Mesodermal cell (in vitro differentiated cells): ENCODE results near the gene MGMT.

ENCODE experiments used
- H3K27ac ChIP-seq: 2 replicates; pipeline ENCODE4 v1.7.0; 2013; ENCODE audit warnings: mild to moderate bottlenecking, low read depth, low read length, moderate library complexity; ENCODE audit not compliant: severe bottlenecking
- H3K36me3 ChIP-seq: 2 replicates; pipeline ENCODE4 v1.7.1; 2013; ENCODE audit warnings: mild to moderate bottlenecking, low read length, moderate library complexity; ENCODE audit not compliant: control insufficient read depth, insufficient read depth
- H3K4me1 ChIP-seq: one replicate; pipeline ENCODE4 v1.7.1; 2013; ENCODE audit warnings: mild to moderate bottlenecking, low read length; ENCODE audit not compliant: insufficient read depth, control insufficient read depth, poor library complexity, severe bottlenecking
- H3K4me3 ChIP-seq: 2 replicates; pipeline ENCODE4 v1.7.0; 2013; ENCODE audit warnings: low read length, control low read depth, mild to moderate bottlenecking; ENCODE audit not compliant: insufficient read depth, poor library complexity, severe bottlenecking; ENCODE audit errors: extremely low read depth
- H3K9me3 ChIP-seq: 2 replicates; pipeline ENCODE4 v1.7.1; 2013; ENCODE audit warnings: mild to moderate bottlenecking, low read length, moderate library complexity; ENCODE audit not compliant: control insufficient read depth
- WGBS, 2 experiments: methylation state at CpG; one replicate each; pipeline ENCODE4 v1.1.5; 2013; ENCODE audit warnings: missing lambda C conversion rate in 2 of 2; ENCODE audit not compliant: insufficient coverage in 2 of 2; 5-methylcytosine and 5-hydroxymethylcytosine counted together

MGMT gene

DNA sequence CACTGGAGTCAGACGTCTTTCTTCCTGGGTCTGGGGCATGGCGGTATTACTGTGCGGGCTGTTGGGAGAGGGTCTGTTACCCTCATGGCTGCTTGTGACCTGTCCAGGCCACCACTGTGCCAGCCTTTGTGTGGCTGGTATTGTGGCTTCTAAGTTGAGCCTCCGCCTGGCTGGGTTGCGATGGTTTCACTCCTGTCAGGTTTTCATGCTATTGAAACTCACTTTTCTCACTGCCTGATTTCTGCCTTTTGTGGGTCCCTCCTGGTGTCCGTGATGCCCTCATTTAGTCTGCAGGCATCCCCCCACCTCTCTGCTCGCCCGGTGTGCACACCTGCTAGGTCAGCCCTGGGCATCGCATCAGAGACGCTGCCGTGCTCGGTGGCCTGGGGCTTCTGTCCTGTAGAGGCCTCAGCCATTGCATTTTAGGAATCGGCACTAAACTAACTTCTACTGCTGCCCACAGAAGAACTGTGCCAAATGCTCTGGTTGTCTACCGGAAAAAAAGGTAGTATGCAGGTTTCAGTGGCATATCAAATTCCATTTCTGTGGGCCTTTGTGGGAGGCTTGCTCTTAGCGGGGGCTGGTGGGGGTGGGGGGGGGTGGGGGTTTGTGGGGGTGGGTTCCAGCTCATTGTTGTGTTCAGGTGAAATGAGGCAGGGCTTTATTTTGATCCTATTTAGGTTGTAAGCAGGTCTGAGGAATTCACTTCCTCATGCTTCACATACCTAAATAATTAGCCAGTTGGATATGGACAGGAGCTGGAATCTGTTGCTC is 64.3 kb downstream of the MGMT start:
- Histone ChIP-seq H3K9me3 (no peaks in the 10 kb centered on the region), H3K4me1 (peaks cover 17% of the 10 kb centered on the region), H3K36me3 (no peaks in the 10 kb centered on the region), H3K4me3 (no peak overlapping the region), H3K27ac (peak overlapping the region; percentile 68)
- WGBS, 2 experiments: 95 to 98% methylated on average over 9 to 11 of the region's 15 CpGs

DNA sequence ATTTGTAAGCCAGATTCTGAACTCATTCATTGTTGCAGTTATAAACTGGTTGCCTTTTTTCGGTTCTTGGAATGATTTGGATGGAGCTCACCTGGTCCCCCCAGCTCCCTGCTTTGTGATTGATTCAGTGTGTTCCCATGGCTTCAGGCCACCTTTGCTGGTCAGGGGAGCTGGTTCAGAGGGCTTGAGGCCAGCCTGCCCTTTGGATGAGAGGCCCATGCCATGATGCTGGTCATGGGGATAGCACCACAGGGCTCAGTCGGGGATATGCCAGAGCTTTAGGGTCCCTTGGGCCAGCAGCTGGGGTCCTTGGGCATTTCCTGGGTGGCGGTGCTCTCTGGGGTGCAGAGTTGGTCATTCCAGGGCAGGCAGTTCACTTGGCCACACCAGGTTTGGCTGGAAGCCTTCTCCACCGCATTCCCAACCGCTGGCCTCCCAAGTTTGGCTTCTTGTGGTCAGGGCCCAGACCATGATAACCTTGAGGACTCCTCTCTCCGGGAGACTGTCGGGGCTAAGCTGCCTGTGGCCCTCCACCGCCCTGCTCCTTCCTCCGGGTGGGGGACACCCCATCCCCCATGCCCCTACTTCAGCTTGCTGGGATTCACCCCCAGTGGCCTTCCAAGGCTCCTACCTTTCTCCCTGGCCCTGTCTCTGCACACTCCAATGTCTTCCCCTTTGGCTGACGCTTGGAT is 65.1 kb downstream of the MGMT start:
- 92% methylated on average over 8 of the region's 10 CpGs for WGBS, 2 experiments
- H3K36me3 ChIP-seq: no peaks in the 10 kb centered on the region
- H3K4me1 ChIP-seq: peaks cover 17% of the 10 kb centered on the region
- H3K27ac ChIP-seq: peak overlapping the region; percentile 68
- H3K9me3 ChIP-seq: no peaks in the 10 kb centered on the region
- no peak overlapping the region for H3K4me3 ChIP-seq

DNA sequence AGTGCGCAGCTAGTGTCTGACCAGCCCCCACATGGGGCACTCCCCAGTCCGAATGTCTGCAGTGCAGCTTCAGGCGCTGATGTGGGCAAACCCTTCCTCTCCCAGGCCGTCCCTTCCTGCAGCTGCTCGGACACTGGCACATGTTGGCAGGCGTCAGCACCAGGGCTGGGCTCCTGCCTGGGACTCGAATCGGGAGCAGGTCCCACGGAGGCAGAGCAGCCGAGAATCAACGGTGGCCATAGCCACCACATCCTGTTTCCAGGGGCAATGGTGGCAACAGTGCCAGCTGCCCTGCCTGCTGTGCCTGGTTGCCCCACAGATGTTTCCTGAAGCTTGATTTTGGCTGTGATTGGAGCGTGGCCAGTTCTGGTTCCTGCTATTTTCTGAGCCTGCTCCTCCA is 65.8 kb downstream of the MGMT start:
- 95% methylated on average over 11 to 12 of the region's 12 CpGs for WGBS, 2 experiments

DNA sequence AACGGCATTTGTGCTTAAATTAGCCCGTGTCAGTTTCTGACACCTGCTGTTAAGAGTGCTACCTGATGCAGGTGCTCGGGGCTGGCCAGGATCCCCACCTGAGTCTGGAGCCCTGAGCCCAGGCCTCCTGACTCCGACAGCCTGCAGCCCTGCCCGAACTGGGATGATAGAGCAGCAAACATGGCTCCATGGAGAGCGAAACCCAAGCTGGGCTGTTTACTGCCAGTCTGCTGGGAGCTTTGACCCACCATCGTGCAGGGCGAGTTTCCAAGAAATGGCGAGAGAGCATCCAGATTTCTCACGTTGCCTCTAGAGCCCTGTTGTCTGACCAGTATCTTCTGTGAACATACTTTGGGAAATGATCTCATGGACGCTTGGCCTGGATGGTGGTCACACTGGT is 66.2 kb downstream of the MGMT start:
- Histone ChIP-seq H3K4me1 (peaks cover 17% of the 10 kb centered on the region), H3K4me3 (no peak overlapping the region), H3K27ac (no peak overlapping the region), H3K9me3 (no peaks in the 10 kb centered on the region), H3K36me3 (no peaks in the 10 kb centered on the region)
- 94 to 96% methylated on average over 9 to 11 of the region's 11 CpGs for WGBS, 2 experiments

More for the DNA sequence above, 65.8 kb downstream of the MGMT start:
- Histone ChIP-seq H3K36me3 (no peaks in the 10 kb centered on the region), H3K27ac (no peak overlapping the region), H3K4me3 (no peak overlapping the region), H3K4me1 (peaks cover 17% of the 10 kb centered on the region), H3K9me3 (no peaks in the 10 kb centered on the region)

DNA sequence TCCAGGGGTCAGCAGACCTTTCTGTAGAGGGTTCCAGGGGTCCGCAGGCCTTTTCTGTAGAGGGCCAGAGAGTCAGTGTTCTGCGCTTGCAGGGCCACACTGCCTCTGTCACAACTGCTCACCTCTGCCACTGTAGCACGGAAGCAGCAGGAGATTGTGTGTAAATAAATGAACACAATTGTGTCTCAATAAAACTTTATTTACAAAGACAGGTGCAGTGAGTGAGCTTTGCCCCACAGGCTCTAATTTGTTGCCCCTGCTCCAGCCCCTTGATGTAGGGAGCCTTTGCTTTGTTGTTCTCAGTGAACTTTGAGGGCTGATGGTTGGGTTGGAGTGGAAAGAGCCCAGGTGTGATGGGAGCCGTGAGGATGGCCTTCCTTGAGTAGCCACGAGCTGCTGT is 67.8 kb downstream of the MGMT start:
- WGBS, 2 experiments: 100% methylated on average over 2 of the region's 5 CpGs; no CpG with 5 or more reads in 1 of the 2 experiments
- Histone ChIP-seq H3K4me3 (no peak overlapping the region), H3K4me1 (peaks cover 17% of the 10 kb centered on the region), H3K27ac (no peak overlapping the region), H3K9me3 (no peaks in the 10 kb centered on the region), H3K36me3 (no peaks in the 10 kb centered on the region)

DNA sequence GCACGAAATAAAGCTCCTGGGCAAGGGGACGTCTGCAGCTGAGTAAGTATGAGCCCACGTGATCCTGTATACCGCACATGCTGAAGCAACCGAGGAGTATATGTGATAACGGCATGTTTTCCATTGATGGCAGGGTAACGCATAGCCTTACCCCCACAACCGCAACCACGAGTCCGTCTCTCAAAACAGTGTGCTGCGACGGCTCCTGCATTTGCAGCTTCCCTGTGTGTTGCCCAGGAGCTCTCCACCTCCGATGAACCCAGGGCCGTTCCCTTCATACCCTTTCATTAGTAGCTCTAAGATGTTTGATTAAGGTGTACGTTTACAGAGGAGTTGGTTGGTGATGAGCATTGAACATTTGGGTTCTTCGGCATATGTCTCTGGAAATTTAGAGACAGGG is 69.3 kb downstream of the MGMT start:
- Histone ChIP-seq H3K4me1 (peaks cover 9% of the 10 kb centered on the region), H3K9me3 (no peaks in the 10 kb centered on the region), H3K4me3 (no peak overlapping the region), H3K36me3 (no peaks in the 10 kb centered on the region), H3K27ac (no peak overlapping the region)
- WGBS, 2 experiments: 95 to 96% methylated on average over 12 to 14 of the region's 16 CpGs

DNA sequence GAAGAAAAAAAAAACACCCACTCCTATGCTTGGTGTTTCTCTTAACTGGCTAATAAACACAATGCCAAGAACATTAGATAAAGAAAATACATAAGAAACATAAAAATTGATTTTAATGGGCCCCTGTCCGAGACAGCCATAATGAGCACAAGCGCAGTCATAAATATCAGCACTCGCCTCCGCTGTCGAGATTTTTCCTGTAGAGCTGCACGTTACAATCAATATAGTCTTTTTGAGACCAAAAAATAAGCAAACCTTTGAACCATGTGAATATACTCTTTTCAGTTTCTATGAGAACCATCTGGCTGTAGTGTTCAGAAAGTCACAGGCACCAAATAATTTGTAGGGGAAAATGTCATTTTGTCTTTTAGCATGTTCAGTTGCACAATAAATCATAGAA is 70.1 kb downstream of the MGMT start:
- Histone ChIP-seq H3K36me3 (no peaks in the 10 kb centered on the region), H3K27ac (no peak overlapping the region), H3K4me3 (no peak overlapping the region), H3K9me3 (no peaks in the 10 kb centered on the region), H3K4me1 (peaks cover 4% of the 10 kb centered on the region)
- 95 to 100% methylated on average over 1 to 6 of the region's 6 CpGs for WGBS, 2 experiments

DNA sequence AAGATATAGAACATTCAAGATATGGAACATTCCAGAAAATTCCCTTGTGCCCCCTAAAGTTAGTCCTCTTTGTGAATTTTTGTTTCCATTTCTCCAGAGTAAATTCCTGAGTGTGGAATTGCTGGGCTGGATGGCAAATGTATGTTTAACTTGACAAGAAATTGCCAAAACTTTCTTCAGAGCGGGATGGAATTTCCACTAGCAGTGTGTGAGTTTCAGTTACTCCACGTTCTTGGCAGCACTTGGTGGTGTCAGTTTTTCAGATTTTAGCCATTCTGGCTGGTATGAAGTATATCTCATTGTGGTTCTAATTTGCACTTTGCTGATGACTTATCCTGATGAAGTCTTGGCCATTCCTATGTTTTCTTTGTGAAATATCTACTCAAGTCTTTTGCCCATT is 71.2 kb downstream of the MGMT start:
- WGBS, 2 experiments: 90 to 91% methylated on average over 2 of the region's 2 CpGs
- H3K36me3 ChIP-seq: no peaks in the 10 kb centered on the region
- no peaks in the 10 kb centered on the region for H3K9me3 ChIP-seq
- no peaks in the 10 kb centered on the region for H3K4me1 ChIP-seq
- no peak overlapping the region for H3K4me3 ChIP-seq
- H3K27ac ChIP-seq: no peak overlapping the region

DNA sequence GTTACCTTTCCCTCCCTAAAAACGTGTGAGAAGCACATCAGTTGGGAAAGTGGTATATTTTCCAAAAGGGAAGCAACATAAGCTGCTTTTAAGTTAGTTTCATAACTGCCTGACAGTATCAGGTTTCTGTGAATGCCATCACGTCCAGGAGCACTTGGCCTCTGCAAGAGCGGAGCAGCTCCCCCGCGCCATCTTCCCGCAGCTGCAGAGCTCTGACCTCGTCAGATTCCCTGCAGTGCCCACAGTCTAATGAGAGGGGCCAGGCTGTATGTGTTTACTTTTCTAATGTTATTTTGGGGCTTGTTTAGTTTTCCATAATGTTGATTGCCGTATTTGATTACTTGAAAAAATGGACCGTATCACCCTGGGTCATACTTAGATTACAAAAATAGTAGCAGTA is 74.2 kb downstream of the MGMT start:
- Histone ChIP-seq H3K27ac (no peak overlapping the region), H3K36me3 (no peaks in the 10 kb centered on the region), H3K4me3 (no peak overlapping the region), H3K9me3 (no peaks in the 10 kb centered on the region), H3K4me1 (no peaks in the 10 kb centered on the region)
- 81 to 85% methylated on average over 6 to 8 of the region's 9 CpGs for WGBS, 2 experiments

DNA sequence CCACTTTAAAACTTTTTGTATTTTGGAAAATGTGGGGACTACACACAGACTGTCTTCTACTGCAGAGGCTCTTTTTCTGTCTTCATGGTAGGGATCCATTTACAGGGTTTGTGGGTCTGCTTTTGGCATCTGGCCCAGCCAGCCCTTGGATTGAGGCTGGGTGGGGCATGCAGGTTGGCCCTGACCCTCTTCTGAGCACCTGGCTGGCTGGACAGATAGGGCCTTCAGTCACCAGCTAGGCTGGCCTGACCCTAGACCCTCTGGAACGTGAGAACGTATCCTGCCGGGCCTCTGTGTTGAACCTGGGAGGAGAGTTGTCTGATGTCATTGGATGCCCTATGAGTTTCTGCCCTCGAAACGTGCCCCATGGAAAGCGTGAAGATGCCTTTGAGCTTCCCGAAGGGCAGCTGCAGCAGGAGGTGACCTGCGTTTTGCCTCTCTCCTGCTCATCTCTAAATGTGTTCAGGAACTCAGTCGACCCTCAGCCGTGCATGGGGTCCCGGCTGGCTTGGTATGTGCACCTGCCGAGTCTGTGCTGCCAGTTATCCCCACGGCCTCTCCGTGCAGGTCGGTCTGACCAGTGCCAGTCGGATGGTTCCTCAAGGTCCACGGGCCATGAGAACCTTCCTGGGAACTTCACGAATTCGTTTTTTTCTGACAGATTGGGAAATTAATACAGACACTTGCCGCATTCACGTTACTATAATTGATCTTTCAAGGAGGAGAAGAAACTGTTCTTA is 74.9 kb downstream of the MGMT start:
- H3K27ac ChIP-seq: no peak overlapping the region
- no peaks in the 10 kb centered on the region for H3K9me3 ChIP-seq
- H3K36me3 ChIP-seq: no peaks in the 10 kb centered on the region
- WGBS, 2 experiments: 89 to 91% methylated on average over 19 to 21 of the region's 21 CpGs
- H3K4me1 ChIP-seq: no peaks in the 10 kb centered on the region
- H3K4me3 ChIP-seq: no peak overlapping the region
